HG02852 (cell line): Measurements from ENCODE around the gene SVIL.

Experiments used
- ATAC-seq: cut with Tn5 transposase; IDR thresholded peaks from one replicate; pipeline ENCODE4 v1.9.1; 2021; ENCODE audit warnings: mild to moderate bottlenecking, moderate library complexity; ENCODE audit not compliant: unreplicated experiment

Gene SVIL, protein sequence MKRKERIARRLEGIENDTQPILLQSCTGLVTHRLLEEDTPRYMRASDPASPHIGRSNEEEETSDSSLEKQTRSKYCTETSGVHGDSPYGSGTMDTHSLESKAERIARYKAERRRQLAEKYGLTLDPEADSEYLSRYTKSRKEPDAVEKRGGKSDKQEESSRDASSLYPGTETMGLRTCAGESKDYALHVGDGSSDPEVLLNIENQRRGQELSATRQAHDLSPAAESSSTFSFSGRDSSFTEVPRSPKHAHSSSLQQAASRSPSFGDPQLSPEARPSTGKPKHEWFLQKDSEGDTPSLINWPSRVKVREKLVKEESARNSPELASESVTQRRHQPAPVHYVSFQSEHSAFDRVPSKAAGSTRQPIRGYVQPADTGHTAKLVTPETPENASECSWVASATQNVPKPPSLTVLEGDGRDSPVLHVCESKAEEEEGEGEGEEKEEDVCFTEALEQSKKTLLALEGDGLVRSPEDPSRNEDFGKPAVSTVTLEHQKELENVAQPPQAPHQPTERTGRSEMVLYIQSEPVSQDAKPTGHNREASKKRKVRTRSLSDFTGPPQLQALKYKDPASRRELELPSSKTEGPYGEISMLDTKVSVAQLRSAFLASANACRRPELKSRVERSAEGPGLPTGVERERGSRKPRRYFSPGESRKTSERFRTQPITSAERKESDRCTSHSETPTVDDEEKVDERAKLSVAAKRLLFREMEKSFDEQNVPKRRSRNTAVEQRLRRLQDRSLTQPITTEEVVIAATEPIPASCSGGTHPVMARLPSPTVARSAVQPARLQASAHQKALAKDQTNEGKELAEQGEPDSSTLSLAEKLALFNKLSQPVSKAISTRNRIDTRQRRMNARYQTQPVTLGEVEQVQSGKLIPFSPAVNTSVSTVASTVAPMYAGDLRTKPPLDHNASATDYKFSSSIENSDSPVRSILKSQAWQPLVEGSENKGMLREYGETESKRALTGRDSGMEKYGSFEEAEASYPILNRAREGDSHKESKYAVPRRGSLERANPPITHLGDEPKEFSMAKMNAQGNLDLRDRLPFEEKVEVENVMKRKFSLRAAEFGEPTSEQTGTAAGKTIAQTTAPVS (N-terminal part only)

DNA sequence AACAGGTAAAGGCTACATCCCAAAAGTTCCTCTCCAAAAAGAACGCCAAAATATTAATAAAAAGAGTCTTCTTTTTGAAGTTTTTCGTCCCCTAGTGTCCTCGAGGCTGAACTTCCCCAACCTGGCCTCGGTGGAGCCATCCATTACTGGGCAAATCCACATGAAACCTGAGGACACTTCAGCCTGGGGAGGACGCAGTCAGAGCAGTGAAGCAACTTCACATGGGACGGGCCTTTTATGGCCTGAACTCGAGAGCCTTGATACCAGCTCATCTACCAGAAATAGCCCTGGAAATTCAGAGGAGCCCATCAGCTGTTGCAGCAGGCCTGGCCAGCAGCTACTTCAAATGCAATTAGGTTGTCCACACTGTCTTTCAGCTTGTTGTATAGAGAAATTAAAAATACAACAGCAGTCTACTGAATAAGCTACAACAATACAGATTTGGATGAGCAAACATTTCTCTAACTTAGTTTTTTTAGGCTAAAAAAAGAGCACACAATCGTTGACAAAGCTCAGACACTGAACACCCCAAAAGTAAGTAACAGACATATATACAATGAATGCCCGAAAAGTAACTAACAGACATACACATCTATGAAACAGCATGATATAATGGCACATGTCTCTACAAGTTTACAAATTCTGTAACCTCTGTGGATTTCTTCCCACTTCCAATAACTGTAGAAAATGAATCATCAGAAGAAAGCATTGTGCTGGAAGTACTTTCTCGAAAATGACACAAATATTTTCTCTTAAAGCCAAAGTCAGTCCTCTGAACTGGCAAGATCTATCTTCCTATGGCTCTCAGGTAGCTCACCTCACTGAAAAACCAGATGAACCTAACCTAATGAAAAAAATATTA is at the start of gene SVIL:
TSS of gene SVIL (minus strand) at position 208 of the 862 bp plus-strand sequence. CDS start 79,913 bp downstream, outside the sequence.
- no peak for ATAC-seq

DNA sequence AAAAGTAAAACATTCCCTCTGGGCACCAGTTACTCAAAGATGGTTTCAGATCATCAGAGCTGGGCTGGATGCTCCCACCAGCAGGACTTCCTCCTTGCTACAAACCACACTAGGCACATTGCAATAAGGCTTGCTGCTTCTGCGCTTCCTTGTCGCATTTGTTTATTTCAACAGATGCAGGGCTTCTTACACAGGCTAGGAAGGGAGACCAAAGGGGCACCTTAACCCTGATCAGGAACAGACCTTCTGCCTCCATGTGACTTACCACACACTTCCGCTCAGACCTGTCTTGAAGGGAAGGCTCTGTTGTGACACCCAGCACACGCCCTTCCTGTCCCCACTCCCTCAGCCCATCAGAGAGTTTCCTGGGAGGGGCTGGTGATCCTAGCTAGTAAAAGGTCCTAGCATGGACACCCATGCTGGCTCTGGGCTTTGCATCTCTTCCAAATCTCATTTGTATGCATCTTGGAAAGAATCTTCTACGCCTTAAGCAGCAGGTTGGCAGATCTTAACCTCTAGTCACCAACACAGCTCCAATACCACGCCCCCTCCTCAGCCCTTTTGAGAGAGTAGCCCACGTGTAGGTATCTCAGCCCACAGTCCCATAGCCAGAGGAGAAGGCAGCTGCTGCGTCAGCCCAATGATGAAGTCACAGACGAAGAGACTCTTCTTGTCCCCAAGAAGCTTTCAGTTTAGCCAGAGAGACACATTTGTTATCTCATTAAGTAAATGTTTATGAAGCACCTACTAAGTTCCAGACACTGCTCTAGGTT is 47.1 kb upstream of the SVIL start:
- ATAC-seq, result no peak

DNA sequence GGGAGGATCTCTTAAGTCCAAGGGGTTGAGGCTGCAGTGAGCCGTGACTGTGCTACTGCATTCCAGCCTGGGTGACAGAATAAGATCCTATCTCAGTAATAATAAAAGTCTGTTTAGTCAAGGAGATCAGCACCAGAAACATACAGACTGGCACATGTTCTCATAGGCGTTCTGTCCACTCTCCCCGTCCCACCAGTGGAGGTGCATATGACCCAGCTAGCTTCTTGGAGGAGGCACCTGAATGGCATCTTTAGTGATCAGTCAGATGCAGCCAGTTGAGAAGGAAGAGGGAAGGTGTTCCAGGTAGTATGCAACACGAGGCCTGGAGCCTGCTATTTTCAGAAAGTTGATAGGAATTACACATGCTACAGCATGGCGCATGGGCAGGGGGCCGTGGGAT is 45.3 kb upstream of the SVIL start:
- no peak for ATAC-seq

DNA sequence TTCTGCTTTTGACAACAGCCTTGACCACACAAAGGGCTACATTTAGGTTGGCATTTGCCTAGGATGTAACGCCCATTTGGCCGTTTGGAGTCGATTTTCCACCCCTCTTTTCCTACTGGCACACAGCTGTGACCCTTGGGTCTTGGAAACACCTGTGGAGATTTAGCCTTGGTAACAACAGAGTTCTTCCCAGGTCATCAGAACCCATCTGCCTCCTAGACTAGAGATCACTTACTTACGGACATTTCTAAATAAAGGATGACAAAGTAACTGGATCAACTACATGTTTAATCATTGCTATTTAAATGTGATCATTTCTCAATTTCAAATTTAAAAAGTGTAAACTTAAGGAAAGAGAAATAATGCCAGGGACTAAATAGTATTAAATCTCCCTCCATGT is 42.0 kb upstream of the SVIL start:
- no peak for ATAC-seq

DNA sequence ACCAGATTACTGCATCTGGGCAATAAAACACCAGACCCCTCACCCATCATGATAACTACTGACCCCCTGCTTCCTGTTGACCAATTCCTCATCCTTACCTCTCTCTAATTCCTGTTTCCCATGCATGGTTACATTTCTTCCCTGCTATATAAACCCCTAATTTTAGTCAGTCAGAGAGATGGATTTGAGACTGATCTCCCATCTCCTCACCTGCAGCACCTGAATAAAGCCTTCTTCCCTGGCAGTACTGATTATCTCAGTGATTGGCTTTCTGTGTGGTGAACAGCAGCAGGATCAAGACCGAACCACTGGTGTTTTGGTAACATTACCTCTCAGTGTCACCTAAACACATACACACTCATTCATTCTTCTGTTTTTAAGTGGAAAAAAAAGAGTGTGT is 41.2 kb upstream of the SVIL start:
- ATAC-seq, result no peak

DNA sequence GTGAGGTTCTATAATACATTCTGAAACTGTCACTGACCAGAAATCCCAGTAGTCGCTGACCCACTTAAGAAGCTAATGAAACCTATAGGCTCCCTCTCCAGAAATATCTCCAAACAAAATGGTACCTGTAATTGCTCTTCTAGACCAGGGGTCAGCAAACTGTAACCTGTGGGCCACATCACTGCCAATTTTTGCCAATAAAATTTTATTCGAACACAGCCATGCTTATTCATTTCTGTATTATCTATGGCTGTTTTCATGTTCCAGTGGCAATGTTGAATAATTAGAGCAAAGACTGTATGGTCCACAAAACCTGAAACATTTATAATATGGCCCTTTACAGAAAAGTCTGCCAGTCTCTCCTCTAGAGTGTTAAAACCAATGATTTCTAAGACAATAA is 37.2 kb upstream of the SVIL start:
- no peak for ATAC-seq

DNA sequence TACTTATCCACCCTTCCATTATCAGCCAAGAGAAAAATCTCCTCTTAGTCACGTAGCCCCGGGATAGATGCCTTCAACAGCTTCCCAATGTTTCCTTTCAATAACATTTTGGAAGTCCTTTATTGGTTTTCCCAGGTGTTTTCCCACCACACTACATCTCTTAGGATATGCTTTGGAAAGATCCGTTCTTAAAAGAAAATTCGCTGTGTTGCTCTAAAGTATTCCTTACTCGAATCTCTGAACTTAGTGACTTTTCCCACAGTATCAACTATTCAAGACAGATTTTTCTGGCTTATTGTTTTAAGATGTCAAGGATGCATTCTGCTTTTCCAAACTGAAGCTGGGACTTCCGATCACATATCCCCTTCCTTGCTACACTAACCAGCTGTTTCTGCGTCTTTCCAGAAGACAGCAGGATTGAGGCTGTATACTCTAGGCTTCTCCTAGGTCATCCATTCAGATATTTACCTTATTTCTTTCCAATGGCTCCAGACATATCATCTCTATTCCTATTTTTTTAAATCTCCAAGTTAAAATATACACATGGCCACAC is 36.5 kb upstream of the SVIL start:
- ATAC-seq, result no peak

DNA sequence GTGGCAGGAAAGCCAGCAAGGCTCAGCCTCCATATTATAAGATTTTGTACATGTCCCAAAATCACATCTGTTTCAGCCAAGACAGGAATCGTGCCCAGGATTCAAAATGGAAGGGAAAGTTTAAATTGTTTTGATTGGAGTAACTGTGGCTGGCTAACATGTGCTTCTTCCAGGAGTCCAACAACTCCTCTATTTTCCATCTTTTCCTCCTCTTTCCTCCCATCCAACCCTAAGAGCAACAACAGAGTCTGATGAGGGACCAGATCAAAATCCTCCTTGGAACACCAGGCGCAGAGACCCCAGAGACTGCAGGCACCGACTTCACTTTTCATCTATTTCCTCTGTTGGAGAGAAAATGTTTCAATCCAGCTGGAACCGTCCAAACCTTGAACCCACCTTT is 36.0 kb upstream of the SVIL start:
- ATAC-seq, result no peak

DNA sequence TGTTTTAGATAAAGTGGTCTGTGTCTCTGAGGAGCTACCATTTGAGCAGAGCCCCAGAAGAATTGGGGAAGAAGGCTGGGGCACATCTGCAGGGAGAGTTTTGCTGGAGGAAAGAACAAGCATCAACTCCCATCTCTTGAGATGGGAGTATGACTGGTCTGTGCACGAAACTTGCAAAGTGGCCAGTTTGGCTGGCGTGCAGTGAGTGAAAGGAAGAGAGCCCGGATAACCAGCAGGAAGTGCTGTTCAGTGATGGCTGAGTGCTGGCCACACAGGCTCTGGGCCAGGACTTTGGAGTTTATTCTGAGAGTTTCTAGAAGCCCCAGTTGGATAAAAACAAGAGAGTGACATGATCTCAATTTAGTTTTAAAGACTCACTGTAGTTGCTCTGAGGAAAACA is 34.4 kb upstream of the SVIL start:
- no peak for ATAC-seq

DNA sequence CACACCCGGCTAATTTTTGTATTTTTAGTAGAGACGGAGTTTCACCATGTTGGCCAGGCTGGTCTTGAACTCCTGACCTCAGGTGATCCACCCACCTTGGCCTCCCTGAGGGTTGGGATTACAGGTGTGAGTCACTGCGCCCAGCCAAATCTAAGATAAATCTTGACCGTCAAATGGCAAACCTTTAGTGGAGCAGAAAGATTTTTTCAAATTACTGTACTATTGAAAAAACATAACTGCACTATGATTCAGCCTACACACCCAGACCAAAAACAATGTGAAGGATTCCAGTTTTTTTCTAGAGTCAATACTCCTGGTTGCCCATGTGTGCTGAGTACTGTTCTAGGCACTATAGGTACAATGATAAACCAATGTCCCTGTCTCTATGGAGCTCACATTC is 33.9 kb upstream of the SVIL start:
- no peak for ATAC-seq

DNA sequence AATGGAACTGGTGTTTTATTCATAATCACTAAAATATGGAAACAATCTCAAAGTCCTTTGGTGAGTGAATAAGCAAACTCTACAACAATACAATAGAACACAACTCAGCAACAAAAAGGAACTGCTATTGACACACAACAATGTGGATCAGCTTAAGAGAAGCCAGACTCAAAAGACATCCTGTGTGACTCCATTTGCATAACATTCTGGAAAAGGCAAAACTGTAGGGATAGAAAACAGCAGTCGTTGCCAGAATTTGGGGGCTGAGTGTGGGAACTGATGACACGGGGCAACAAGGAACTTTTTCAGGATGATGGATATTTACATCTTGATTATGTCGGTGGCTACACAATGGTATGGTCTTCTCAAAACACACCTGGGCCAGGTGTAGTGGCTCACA is 32.4 kb upstream of the SVIL start:
- ATAC-seq, result no peak

DNA sequence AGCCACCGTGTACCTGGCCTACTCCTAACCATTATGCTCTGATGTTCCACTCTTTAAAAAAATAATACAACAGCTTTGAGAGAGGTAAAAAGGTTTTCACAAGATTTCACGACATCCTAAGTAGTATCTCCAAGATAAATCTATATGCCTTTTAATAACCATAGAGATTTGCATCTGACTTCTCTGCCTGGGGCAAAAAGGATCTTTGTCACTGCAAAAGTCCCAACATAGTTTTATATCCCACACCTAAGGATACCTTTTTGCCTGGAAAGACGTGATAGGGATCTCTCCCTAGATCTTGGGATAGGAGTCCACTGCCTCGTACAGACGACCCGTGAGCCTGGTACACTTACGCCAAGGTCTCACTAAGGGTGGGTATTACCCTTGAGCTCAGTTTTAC is 31.4 kb upstream of the SVIL start:
- ATAC-seq, result no peak

DNA sequence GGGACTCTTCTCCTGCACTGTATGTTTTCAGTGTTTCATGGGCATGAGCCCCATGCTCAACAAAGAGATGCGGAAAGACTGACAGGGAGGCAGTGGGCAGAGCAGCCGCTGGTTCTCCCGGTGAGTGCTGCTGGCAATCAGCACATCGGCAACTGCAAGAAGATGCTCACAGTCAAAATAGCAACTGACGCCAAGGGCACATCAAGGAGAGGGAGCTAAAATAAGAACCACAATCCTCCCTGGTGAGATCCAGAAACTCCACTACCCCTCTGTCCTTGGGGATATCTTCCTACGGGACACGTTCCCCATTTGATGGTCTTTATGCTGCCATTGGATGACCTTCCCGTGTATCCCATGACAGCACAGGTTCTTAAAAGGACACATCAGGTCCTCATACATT is 28.9 kb upstream of the SVIL start:
- ATAC-seq, result no peak

DNA sequence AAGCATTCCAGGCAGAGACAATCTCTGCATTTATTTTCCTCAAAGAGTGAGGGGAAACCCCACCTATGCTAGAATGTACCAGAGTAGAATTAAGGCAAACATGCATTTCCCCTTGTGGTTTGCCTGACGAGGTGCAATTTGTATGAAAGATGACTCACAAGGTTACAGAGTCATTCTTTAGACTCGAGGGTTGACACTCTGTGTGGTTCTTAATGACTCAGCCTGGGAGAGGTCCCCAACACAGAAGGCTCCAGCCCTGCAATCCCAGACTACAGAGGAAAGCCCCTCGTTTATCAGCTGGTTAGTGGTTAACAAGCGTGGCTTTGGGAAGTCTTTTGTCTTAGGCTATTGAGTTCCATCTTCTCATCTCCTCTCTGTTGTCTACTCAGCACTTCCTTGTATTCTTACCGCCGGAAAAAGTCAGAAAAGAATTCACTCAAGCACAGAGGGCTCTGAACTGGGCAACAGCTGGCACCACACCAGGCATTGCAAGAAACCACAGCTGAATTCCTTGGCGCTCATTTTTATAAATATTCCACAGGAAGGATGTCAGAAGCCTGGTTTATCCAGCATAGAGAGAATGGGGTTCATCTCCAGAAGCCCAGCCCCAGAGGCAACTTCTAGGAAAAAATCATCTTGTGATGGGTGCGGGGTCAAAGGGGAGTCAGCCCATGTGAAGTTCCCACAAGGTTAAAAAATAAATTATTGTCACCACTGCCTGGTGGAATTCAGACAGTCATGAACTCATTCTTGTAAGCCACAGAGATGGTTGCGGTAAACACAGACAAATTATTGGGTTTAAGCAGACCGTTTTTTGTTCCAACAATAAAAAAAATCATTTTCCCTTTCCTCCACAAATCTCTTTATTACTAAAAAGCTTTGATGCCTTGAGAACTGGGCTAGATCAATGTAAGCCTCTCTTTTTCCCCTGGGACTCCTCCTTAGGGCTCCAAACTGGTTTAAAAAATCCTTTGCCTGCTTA is 24.5 kb upstream of the SVIL start:
- ATAC-seq, result peak; percentile 98

DNA sequence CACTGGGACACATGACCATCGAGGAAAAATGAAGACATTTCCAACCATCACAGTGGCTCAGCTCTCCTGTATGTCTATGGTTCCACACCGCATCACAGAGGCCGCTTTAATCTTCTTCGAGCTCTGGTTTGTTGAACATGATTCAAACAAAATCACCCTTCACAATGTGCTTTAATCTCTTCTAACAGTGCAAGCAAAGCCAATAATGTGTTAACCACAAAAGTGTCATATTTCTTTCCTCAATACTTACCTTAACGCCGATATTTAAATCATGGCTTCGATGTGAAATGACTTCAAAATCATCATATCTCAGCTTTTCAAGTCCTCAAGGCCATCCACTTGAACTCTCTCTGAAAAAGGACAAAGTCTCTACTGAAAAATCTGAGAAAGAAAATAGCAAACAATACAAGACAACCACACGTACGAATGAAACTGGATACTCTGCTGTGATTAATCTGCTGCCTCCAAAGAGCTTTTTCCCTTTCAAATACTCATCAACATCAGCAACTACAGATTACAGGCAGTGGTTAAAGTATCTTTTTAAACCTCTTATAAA is 23.0 kb upstream of the SVIL start:
- ATAC-seq, result no peak

DNA sequence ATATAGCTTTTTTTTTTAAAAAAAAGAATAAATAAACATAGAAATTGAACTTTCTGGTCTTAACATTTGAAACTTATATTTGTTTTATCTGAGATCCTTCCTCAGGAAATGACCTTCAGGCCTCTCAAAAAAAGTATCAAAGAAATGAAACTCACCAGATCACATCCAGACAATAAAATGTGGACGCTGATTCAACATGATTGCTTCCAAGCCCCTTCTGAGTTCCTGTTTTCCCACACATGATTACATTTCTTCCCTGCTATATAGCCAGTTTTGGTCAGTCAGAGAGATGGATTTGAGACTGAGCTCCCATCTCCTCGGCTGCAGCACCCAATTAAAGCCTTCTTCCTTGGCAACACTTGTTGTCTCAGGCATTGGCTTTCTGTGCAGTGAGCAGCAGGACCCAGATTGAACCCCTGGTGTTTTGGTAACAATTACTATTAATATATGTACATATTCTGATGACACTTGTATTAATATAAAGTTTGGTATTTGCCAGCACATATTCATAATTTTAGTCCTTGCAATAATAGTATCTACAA is 21.8 kb upstream of the SVIL start:
- ATAC-seq, result no peak

DNA sequence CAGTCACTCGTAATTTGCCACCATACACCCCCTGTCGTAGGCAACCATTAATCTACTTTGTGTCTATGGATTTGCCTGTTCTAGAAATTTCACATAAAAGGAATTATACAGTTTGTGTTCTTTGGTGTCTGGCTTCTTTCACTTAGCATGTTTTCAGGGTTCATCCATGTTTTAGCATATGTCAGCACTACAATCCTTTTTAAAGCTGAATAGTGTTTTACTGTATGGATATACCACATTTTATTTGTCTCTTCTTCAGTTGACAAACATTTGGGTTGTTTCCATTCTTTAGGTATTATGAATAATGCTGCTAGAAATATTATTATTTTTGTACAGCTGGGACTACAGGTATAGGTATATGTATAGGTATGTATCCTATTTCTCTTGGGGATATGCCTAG is 17.4 kb upstream of the SVIL start:
- ATAC-seq, result no peak

DNA sequence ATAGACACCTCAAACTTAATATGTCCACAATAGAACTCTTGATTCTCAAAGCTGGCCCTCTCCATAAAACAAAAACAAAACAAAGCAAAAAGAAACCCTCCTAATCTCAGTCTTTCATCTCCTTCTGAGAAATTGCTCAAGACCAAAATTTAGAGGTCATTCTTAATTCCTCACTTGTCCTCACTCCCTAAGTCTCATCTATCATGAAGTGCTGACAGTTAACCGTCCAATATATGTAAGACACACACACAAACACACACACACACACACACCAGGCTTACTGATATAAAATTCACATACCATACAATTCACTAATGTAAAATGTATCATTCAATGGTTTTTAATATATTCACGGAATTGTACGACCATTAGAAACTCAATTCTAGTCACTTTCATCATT is 17.0 kb upstream of the SVIL start:
- no peak for ATAC-seq
